ENCODE data around the gene ADAMTS7. TPM values are rescaled to one million over a fixed set of nuclear protein-coding genes. Genes with fewer than 3 reads are reported as not detected.

Gene ADAMTS7
- total RNA-seq, 2 donors from 2014 or later: 20.8 to 39.2 TPM

- Histone ChIP-seq H3K9me3 (no peaks in the 10 kb centered on the region), H3K27ac (no peak overlapping the region), H3K4me3 (no peak overlapping the region), H3K27me3 (no peaks in the 10 kb centered on the region), H3K36me3 (no peaks in the 10 kb centered on the region), H3K4me1 (no peaks in the 10 kb centered on the region)
- TF ChIP-seq CTCF (IDR thresholded peaks at IDR 0.05): no peak
- DNase-seq (ENCODE audit: low spot score): no peak
Measured at GRCh38 chr15:78717956-78718656, 93.2 kb downstream of the ADAMTS7 start.

- H3K9me3 ChIP-seq: no peaks in the 10 kb centered on the region
- TF ChIP-seq CTCF (IDR thresholded peaks at IDR 0.05): no peak
- H3K36me3 ChIP-seq: no peaks in the 10 kb centered on the region
- H3K4me1 ChIP-seq: no peaks in the 10 kb centered on the region
- no peak for DNase-seq (ENCODE audit: low spot score)
- H3K27me3 ChIP-seq: no peaks in the 10 kb centered on the region
- H3K4me3 ChIP-seq: no peak overlapping the region
- no peak overlapping the region for H3K27ac ChIP-seq
Measured at GRCh38 chr15:78716651-78717050, 94.6 kb downstream of the ADAMTS7 start.

- Histone ChIP-seq H3K4me3 (no peak overlapping the region), H3K27ac (no peak overlapping the region), H3K27me3 (no peaks in the 10 kb centered on the region), H3K9me3 (no peaks in the 10 kb centered on the region), H3K36me3 (no peaks in the 10 kb centered on the region), H3K4me1 (no peaks in the 10 kb centered on the region)
- DNase-seq (ENCODE audit: low spot score): no peak
- no peak for TF ChIP-seq CTCF (IDR thresholded peaks at IDR 0.05)
Measured at GRCh38 chr15:78715930-78716329, 95.3 kb downstream of the ADAMTS7 start.

- H3K9me3 ChIP-seq: no peaks in the 10 kb centered on the region
- TF ChIP-seq CTCF (IDR thresholded peaks at IDR 0.05): no peak
- no peak for DNase-seq (ENCODE audit: low spot score)
- H3K4me3 ChIP-seq: no peak overlapping the region
- H3K27ac ChIP-seq: no peak overlapping the region
- H3K27me3 ChIP-seq: no peaks in the 10 kb centered on the region
- no peaks in the 10 kb centered on the region for H3K4me1 ChIP-seq
- no peaks in the 10 kb centered on the region for H3K36me3 ChIP-seq
Measured at GRCh38 chr15:78715434-78715833, 95.8 kb downstream of the ADAMTS7 start.

- H3K4me1 ChIP-seq: no peaks in the 10 kb centered on the region
- peak; percentile 23 for DNase-seq (ENCODE audit: low spot score)
- H3K9me3 ChIP-seq: no peaks in the 10 kb centered on the region
- H3K27me3 ChIP-seq: no peaks in the 10 kb centered on the region
- no peak overlapping the region for H3K27ac ChIP-seq
- no peak overlapping the region for H3K4me3 ChIP-seq
- no peak for TF ChIP-seq CTCF (IDR thresholded peaks at IDR 0.05)
- no peaks in the 10 kb centered on the region for H3K36me3 ChIP-seq
Measured at GRCh38 chr15:78714890-78715289, 96.4 kb downstream of the ADAMTS7 start.

Data from right atrium auricular region (tissue), 2 donors.